ENCODE measurements around the gene ANKFN1.

- TF ChIP-seq EZH2 (IDR thresholded peaks at IDR 0.05) (no peak), CTCF (IDR thresholded peaks at IDR 0.05) (no peak), EZH2phosphoT487 (IDR thresholded peaks at IDR 0.05) (no peak)
These were observed 272.2 kb downstream of the ANKFN1 start for GRCh38 chr17:56425483-56425882.
